H1 (cell line): ENCODE measurements around the gene ARID3B.

Source experiments
- CHD7 ChIP-seq: fragments of 300-600 bp; sonication (generic); IDR thresholded peaks from 2 replicates; pipeline ENCODE4 v1.7.1; 2012; ENCODE audit warnings: low read length, moderate library complexity, mild to moderate bottlenecking, inconsistent platforms; ENCODE audit not compliant: insufficient replicate concordance
- CTCF ChIP-seq, 3 experiments: IDR thresholded peaks; 1 replicate in 2 of 3; 2 replicates in 1 of 3; pipeline versions ENCODE4 v1.5.1 to v1.6.1; 2011; ENCODE audit warnings: low read length in 3 of 3, mild to moderate bottlenecking in 3 of 3, inconsistent platforms in 2 of 3, low read depth in 1 of 3, moderate library complexity in 1 of 3; ENCODE audit not compliant: insufficient read depth in 1 of 3; ENCODE audit errors: control extremely low read depth in 1 of 3
- E2F6 ChIP-seq: IDR thresholded peaks from 2 replicates; pipeline ENCODE4 v1.6.1; 2012; ENCODE audit warnings: inconsistent platforms
- FOSL1 ChIP-seq: IDR thresholded peaks from 2 replicates; pipeline ENCODE4 v1.6.1; 2011; ENCODE audit warnings: mild to moderate bottlenecking, low read depth, low read length, moderate library complexity; ENCODE audit not compliant: insufficient read depth
- GABPA ChIP-seq: IDR thresholded peaks from 2 replicates; pipeline ENCODE4 v1.6.1; 2011; ENCODE audit warnings: mild to moderate bottlenecking, low read length, moderate library complexity, borderline replicate concordance; ENCODE audit not compliant: insufficient read depth
- JUND ChIP-seq: IDR thresholded peaks from 2 replicates; pipeline ENCODE4 v1.6.1; 2011; ENCODE audit warnings: mild to moderate bottlenecking, improper control_type of control experiment, low read length
- NRF1 ChIP-seq: IDR thresholded peaks from 2 replicates; pipeline ENCODE4 v1.6.1; 2011; ENCODE audit warnings: mild to moderate bottlenecking, low read depth, low read length, improper control_type of control experiment
- POLR2A ChIP-seq, 2 experiments: IDR thresholded peaks; 1 replicate in 1 of 2; 2 replicates in 1 of 2; pipeline ENCODE4 v1.6.1; 2011; ENCODE audit warnings: low read depth in 2 of 2, low read length in 2 of 2, mild to moderate bottlenecking in 2 of 2; ENCODE audit errors: control extremely low read depth in 1 of 2
- SIN3A ChIP-seq, 2 experiments: IDR thresholded peaks in 1 of 2; conservative IDR thresholded peaks in 1 of 2; 2 replicates each; pipeline ENCODE4 v1.6.1; 2011 to 2012; ENCODE audit warnings: low read length in 2 of 2, improper control_type of control experiment in 1 of 2, low read depth in 1 of 2, mild to moderate bottlenecking in 1 of 2
- TAF1 ChIP-seq: IDR thresholded peaks from 2 replicates; pipeline ENCODE4 v1.6.1; 2011; ENCODE audit warnings: mild to moderate bottlenecking, low read depth, low read length
- TAF7 ChIP-seq: optimal IDR thresholded peaks from 2 replicates; pipeline ENCODE3; 2011; ENCODE audit warnings: low read depth, mild to moderate bottlenecking, inconsistent platforms, low read length, moderate library complexity, borderline replicate concordance
- ZNF274 ChIP-seq: IDR thresholded peaks from 2 replicates; pipeline ENCODE4 v1.7.0; 2012; ENCODE audit warnings: low read length, borderline replicate concordance; ENCODE audit errors: extremely low read depth

- no peak for TF ChIP-seq POLR2A (IDR thresholded peaks at IDR 0.05; ENCODE audit: control extremely low read depth in 1 of 2, low read depth in 2 of 2, low read length in 2 of 2)
- no peak for TF ChIP-seq CTCF (IDR thresholded peaks at IDR 0.05; ENCODE audit: control extremely low read depth in 1 of 3, insufficient read depth in 1 of 3, low read depth in 1 of 3, low read length in 3 of 3)
- TF ChIP-seq NRF1: no peak
- TF ChIP-seq SIN3A (conservative IDR thresholded peaks at IDR 0.05 in 1 of 2, IDR thresholded peaks at IDR 0.05 in 1 of 2; ENCODE audit: low read depth in 1 of 2, low read length in 2 of 2): no peak
- no peak for TF ChIP-seq JUND
- TF ChIP-seq GABPA: no peak
- no peak for TF ChIP-seq E2F6
- TF ChIP-seq FOSL1: no peak
- TF ChIP-seq TAF7: no peak
- no peak for TF ChIP-seq TAF1
- TF ChIP-seq CHD7: no peak
- TF ChIP-seq ZNF274: no peak
These were observed 101.3 kb downstream of the ARID3B start for GRCh38 chr15:74642348-74642733.
